HS-27A (cell line): ENCODE data around the gene MARCKS.
A peak's percentile ranks its signal among the peaks of the same experiment; 100 is the strongest.
"Not testable (repeated sequence)": the region's sequence is repeated elsewhere in the genome, so short reads cannot be mapped to it uniquely, and the experiment has no call there.

Experiments
- DNase-seq: peaks from one replicate; pipeline ENCODE4 v3.0.0-alpha.2; 2012; ENCODE audit warnings: low read depth, missing footprints

The MARCKS gene

DNA sequence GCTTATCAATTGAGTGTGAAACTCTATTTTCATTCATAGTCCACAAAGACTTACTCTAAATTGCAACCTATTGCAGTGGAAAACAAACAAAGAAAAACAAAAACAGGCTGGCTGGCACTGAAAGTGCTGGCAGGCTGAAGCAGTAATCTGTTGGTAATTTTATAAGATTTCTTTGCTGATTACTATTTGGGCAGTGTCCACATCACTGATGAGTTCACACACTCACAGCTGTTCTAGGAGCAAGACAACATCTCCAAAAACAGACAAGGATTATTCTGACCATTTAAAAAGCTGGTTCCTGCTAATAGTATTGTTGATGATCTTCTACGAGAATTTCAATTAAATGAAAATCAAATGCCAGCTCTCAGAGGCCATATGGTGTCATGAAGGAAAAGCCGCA, 26.9 kb downstream of the MARCKS start:
- DNase-seq = no peak

DNA sequence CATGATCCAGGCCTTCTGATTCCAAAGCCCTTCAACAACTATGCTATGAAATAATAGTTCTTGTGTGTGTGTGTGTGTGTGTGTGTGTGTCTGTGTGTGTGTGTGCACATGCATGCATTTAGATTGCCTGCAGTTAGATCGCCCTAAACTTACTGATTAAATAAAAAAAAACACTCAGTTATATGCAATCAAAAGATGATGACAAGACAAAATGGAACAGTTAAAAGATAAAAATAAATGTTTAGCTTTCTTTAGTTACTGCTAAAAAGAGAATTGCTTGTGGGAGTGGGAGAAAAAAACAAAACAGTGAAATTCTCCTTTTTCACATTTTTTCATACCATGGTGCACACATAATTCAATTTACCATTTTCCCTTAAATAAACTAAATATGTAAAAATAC, 29.4 kb downstream of the MARCKS start:
- no peak for DNase-seq

DNA sequence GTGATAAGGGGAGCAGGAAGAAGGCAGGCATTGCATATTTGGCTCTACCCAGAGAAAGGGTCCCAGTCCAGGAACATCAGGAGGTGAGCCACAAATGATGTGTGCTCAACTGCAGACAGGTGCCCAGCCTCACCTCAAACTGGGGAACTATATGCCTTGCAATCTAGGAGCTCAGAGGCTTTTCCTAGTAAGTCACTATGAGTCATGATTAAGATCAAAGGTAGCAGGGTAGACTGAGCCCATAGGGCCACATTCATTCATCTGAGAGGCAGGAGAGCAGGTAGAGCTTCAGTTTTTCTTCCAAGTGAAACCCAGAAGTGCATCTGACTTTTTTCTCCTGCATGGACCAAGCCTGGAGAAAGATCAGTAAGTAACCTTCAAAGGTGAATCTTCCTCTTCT, 31.3 kb downstream of the MARCKS start:
- DNase-seq = no peak

DNA sequence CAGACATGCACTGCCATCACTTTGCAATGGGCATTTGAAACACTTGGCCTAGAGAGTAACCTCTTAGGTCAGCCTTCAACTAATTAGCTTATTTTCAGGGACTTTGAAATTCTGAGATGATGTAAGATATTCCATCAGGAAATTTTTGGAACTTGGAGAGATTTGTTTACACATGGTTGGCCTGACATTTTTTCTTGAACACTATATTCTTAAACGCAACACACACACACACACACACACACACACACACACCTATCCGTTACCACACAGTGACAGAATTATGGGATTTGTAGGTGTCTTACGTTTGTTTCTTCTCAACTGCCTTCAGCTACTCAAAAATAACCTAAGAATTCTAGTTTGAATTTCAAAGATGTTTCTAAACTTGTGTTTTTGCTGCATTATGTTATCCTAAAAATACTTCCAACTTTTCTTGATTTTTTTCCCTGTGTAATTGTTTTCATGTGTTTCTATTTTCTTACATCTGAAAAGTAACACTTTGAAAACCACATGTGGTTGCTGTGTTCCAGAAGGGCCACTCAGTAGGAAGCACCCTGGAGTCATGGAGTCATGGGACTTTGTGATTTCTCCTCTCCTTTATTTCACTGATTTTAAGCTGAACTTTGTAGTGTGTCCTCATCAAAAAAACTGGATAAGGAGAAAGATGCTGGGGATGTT, 31.9 kb downstream of the MARCKS start:
- no peak for DNase-seq

DNA sequence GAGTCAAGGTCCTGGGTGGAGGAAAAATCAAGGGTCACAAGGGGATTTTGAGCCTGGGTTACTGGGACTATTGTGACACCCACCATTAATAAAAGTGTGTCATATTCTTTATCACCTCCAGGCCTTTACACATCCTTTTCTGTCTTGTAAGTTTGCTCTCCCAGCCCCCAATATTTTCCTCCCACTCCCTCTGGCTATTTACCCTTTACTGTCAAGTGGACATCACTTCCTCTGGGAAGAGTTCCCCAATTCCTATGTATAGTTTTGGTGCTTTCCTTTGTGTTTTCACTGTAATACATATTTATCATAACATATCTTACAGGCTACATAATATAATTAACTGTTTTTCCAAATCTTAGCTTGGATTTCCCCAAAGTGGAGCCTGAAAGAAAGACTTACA, 36.3 kb downstream of the MARCKS start:
- no peak for DNase-seq

DNA sequence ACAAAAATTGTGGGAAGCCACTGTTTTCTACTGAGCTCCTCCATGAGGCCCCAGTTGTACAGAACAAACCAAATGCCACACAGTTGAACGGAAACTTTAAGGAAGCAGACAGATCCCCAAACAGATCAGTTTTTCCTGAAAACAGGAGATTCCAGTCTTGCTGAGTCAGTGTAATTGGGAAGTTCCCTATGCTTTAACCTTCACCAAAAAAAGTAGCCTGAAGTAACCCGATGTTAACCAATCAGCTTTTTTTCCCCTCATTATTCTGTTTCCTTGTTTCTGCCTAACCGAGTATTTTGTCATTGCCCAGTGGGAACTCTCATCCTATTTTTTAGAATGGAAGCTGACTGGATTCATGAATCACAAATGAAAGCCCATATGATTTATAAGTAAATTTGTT, 36.7 kb downstream of the MARCKS start:
- no peak for DNase-seq

DNA sequence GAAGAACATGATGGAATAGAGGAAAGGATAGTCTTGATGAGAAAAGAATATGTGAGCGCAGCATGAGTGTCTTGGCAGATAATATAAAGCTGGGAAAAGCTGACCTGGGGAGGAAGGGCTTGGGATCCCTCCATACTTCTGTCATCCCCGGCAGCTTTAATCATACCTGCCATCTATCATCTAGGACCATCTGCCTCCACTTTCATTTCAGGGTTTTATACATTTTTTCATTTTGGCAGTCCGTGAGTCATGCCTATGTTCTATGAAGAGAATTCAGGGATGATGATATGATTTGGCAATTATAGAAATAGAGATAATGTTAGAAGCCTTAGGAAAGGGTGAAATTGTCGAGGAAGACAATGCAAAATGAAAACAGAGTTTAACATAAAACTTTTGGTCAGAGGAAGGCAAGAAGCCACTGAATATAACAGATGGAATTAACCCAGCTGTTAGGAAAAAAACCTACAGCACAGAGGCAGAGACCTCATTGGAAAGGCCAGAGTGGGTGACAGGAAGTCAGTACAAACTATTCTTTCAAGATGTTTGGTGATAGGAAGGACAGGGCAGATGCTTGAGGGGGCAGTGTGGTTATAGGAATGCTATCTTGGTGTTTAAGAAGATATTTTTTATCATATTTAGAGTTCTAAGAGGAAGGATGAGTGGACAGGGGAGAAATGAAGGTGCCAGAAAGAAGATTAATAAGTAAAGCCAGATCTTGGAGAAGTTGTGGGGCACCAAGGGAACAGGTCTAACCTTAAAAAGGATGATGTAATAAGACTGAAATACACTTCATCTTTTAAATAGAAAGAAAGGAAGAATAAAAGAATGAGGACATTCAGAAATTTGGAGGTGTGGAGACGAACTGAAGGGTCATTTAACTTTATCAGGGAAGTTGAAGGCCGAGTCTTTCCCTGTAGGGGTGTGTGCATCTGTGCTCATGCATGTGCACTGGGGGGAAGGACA, 37.8 kb downstream of the MARCKS start:
- no peak for DNase-seq

DNA sequence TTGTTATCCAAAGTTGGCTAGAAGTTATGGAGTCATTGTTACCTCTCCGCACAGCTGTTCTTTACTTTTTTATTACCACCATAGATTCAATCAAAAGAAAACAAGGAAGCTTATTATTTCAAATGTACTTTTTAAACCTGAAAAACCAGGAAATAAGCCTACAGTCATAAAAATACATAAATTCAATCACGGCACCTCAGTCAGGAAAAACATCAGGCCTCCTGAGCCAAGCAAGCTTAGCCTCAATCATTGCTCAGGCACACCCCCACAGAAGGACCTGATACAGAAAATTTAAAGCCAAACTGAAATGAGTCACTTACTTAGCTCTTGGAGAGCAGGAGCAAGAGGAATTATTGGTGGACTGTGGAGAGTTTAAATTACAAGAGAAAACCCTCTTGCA, 44.3 kb downstream of the MARCKS start:
- DNase-seq = no peak

DNA sequence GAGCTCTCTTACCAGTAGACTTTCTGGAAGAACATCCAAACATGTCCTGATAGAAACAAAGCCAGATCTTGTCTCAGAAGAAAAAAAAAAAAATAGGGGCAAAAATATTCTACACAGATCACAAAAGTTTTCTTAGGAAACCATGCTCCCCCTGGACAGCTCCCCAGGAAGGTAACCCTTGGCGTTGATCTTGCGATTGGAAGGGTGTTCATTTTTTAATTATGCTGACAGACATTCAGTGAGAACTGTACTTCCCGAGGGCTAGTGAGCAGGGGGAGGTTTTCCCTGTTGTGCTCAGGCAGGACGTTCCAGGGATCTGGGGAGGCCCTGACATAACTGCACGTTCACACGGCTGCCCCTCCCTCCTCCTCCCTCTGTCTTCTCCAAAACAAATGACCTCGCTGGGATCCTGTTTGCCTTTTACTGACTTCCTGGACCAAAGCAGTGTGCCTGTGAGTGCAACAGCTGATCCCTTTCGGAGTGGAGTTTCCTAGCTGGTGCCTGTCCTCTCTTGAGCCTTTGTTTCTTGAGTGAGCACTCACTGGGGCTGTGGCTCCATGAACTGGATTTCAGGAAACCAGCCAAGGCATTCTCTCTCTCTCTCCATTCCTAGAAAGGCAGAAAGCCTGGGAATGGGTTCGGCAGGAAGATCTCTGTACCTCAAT, 46.7 kb downstream of the MARCKS start:
- DNase-seq = no peak

DNA sequence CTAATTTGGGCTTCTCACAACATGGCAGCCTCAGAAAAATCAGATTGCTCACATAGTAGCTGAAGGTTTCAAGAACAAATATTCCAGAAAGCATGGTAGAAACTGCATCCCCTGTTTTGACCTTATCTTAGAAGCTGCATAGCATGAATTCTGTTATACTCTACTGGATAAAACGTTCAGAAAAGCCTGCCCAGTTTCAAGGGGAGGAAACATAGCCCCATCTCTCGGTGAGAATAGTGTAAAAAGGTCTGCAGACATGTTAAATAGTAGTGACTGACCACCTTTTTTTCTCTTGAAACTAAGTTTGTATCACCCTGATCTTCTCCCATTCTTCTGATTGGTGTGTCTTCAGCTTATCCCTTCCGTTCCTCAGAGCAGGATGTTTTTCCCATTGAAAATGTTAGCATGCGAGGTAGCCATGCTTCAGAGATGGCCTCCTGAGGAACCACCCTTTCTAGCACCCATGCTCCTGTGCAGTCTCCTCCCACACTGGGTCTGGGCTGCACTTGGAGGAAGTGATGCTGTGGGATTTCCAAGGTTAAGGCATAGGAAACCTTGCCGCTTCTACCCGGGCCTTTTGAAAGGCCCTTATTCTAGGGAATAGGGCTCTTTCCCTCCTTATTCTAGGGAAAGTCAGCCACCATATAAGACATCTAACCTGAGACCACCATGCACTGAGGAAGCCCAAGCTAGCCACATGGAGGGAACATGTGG, 50.1 kb downstream of the MARCKS start:
- DNase-seq = no peak

DNA sequence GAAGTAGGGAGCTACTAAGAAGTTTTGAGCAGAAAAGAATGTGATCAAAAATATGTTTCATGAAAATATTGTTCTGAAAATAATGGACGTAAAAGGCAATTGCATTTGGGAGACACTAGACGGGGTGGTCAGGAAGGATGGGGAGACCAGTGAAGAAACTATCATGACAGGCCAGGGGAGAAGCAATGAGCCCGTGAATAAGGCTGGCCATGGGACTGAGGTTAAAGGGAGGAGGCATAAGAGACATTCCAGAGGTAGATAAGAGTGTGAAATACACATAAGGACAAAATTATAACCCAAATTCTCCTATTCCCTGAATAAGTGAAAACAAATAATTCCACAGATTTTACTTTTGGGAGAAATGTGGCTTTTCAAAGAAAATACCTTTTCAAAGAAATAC, 51.7 kb downstream of the MARCKS start:
- DNase-seq = no peak

DNA sequence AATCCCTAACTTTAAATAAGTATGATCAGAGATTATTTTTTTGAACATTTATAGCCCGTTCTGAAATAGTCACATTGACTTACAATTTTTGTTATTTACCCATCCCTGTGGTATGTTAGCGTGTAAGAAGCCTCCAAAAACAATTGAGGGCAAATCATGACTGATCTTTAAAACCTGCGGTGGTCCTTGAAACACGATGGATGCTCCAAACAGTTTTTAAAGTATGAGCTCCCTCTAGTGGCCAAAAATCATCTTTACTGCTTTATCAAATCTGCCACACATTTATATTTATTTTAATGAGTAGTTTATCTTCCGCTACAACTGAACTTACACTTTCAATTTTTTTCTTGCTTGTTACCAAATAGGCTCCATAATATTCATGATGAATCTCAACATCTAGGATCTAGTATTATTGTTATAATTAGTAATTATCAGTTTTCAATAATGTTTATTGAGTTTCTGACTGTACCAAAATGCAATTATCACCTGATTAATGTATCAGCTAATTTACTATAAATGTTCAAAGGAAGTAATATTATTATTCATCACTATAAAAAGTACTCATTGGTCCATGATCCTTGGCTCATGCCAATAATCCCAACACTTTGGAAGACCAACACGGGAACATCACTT, 52.2 kb downstream of the MARCKS start:
- peak; percentile 65 for DNase-seq

DNA sequence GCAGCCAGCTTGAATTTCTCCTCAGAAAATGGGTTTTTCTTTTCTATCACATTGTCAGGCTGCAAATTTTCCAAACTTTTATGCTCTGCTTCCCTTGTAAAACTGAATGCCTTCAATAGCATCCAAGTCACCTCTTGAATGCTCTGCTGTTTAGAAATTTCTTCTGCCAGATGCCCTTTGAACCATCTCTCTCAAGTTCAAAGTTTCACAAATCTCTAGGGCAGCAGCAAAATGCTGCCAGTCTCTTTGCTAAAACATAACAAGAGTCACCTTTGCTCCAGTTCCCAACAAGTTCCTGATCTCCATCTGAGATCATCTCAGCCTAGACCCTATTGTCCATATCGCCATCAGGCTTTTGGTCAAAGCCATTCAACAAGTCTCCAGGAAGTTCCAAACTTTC, 53.1 kb downstream of the MARCKS start:
- DNase-seq = not testable (repeated sequence)
